ENCODE data around the gene UNC79.

Gene UNC79

GRCh38 chr14:93564918-93565317 is 134.2 kb downstream of the UNC79 start:
- DNase-seq: no peak

- DNase-seq: no peak
These were observed 135.4 kb downstream of the UNC79 start for GRCh38 chr14:93566065-93566693.

GRCh38 chr14:93571275-93571674 is 140.5 kb downstream of the UNC79 start:
- no peak for DNase-seq

GRCh38 chr14:93579178-93579577 is 148.4 kb downstream of the UNC79 start:
- no peak for DNase-seq

- DNase-seq: no peak
These were observed 151.8 kb downstream of the UNC79 start for GRCh38 chr14:93582516-93582915.

- DNase-seq: no peak
These were observed 156.6 kb downstream of the UNC79 start for GRCh38 chr14:93587330-93587729.

GRCh38 chr14:93591506-93591905 is 160.8 kb downstream of the UNC79 start:
- no peak for DNase-seq

- DNase-seq: no peak
These were observed 162.0 kb downstream of the UNC79 start for GRCh38 chr14:93592786-93593185.

GRCh38 chr14:93606091-93606490 is 175.4 kb downstream of the UNC79 start:
- no peak for DNase-seq

- DNase-seq: peak; percentile 7
These were observed 188.5 kb downstream of the UNC79 start for GRCh38 chr14:93619176-93619793.

GRCh38 chr14:93628048-93628447 is 197.3 kb downstream of the UNC79 start:
- DNase-seq: no peak

GRCh38 chr14:93629643-93630042 is 198.9 kb downstream of the UNC79 start:
- DNase-seq: no peak

- DNase-seq: no peak
These were observed 208.1 kb downstream of the UNC79 start for GRCh38 chr14:93638790-93639189.

- DNase-seq: no peak
These were observed 212.4 kb downstream of the UNC79 start for GRCh38 chr14:93643127-93643526.

- DNase-seq: no peak
These were observed 212.9 kb downstream of the UNC79 start for GRCh38 chr14:93643676-93644075.

- no peak for DNase-seq
These were observed 214.5 kb downstream of the UNC79 start for GRCh38 chr14:93645200-93645599.

GRCh38 chr14:93648440-93649168 is 217.9 kb downstream of the UNC79 start:
- DNase-seq: no peak

- DNase-seq: no peak
These were observed 223.9 kb downstream of the UNC79 start for GRCh38 chr14:93654599-93654998.

GRCh38 chr14:93655078-93655750 is 224.5 kb downstream of the UNC79 start:
- DNase-seq: no peak

GRCh38 chr14:93657875-93658274 is 227.1 kb downstream of the UNC79 start:
- DNase-seq: no peak

GRCh38 chr14:93663317-93663716 is 232.6 kb downstream of the UNC79 start:
- DNase-seq: no peak

- no peak for DNase-seq
These were observed 234.4 kb downstream of the UNC79 start for GRCh38 chr14:93665169-93665568.

- DNase-seq: no peak
These were observed 238.9 kb downstream of the UNC79 start for GRCh38 chr14:93669632-93670031.

GRCh38 chr14:93674343-93674742 is 243.6 kb downstream of the UNC79 start:
- DNase-seq: no peak

Data from DMS 273 treated with DMSO at 0.1 percent for 48 hours (cell line).